H9 (cell line): ENCODE measurements around the gene HNRNPA3. TPM values are rescaled to one million over a fixed set of nuclear protein-coding genes. Genes with fewer than 3 reads are reported as not detected.

Experiments
- DNase-seq: peaks from one replicate; pipeline ENCODE4 v3.0.0-alpha.2; 2017
- H2AFZ ChIP-seq: one replicate; pipeline ENCODE4 v1.6.1; 2013; ENCODE audit warnings: mild to moderate bottlenecking, low read length, control low read depth, moderate library complexity
- H2AK5ac ChIP-seq: 2 replicates; pipeline ENCODE4 v1.6.1; 2013; ENCODE audit warnings: low read length, control low read depth, mixed read lengths; ENCODE audit not compliant: insufficient read length
- H2BK120ac ChIP-seq: one replicate; pipeline ENCODE4 v1.6.1; 2013; ENCODE audit warnings: low read depth, mild to moderate bottlenecking, low read length, control low read depth, inconsistent platforms; ENCODE audit not compliant: poor library complexity, severe bottlenecking
- H2BK12ac ChIP-seq: 2 replicates; pipeline ENCODE4 v1.6.1; 2013; ENCODE audit warnings: low read length, control low read depth, mixed read lengths, low read depth; ENCODE audit not compliant: insufficient read length
- H2BK15ac ChIP-seq: 2 replicates; pipeline ENCODE4 v1.6.1; 2013; ENCODE audit warnings: low read depth, low read length, control low read depth
- H2BK20ac ChIP-seq: one replicate; pipeline ENCODE4 v1.6.1; 2013; ENCODE audit warnings: low read depth, mild to moderate bottlenecking, low read length, control low read depth, inconsistent platforms; ENCODE audit not compliant: poor library complexity, severe bottlenecking
- H2BK5ac ChIP-seq: 2 replicates; pipeline ENCODE4 v1.6.1; 2013; ENCODE audit warnings: low read length, control low read depth, mixed read lengths; ENCODE audit not compliant: insufficient read length
- H3K14ac ChIP-seq: 2 replicates; pipeline ENCODE4 v1.6.1; 2013; ENCODE audit warnings: low read length, control low read depth; ENCODE audit not compliant: insufficient read depth
- H3K18ac ChIP-seq: 2 replicates; pipeline ENCODE4 v1.6.1; 2013; ENCODE audit warnings: low read depth, mild to moderate bottlenecking, mixed read lengths, low read length, control low read depth; ENCODE audit not compliant: insufficient read length
- H3K23ac ChIP-seq: 2 replicates; pipeline ENCODE4 v1.6.1; 2013; ENCODE audit warnings: low read length, control low read depth, mixed read lengths, low read depth; ENCODE audit not compliant: insufficient read length
- H3K23me2 ChIP-seq: 2 replicates; pipeline ENCODE4 v1.6.1; 2013; ENCODE audit warnings: low read depth, mild to moderate bottlenecking, mixed read lengths, low read length, control low read depth; ENCODE audit not compliant: insufficient read length, poor library complexity, severe bottlenecking
- H3K27ac ChIP-seq: 2 replicates; pipeline ENCODE4 v1.5.1; 2013; ENCODE audit warnings: low read length, control low read depth, mixed read lengths, low read depth; ENCODE audit not compliant: insufficient read length
- H3K27me3 ChIP-seq: 2 replicates; pipeline ENCODE4 v1.6.1; 2013; ENCODE audit warnings: low read length, control low read depth, inconsistent platforms; ENCODE audit not compliant: insufficient read depth
- H3K4ac ChIP-seq: 2 replicates; pipeline ENCODE4 v1.6.1; 2013; ENCODE audit warnings: low read depth, mild to moderate bottlenecking, control low read depth, inconsistent platforms, low read length, moderate library complexity
- H3K4me1 ChIP-seq: 2 replicates; pipeline ENCODE4 v1.6.1; 2013; ENCODE audit warnings: low read length, control low read depth, inconsistent platforms; ENCODE audit not compliant: insufficient read depth
- H3K4me2 ChIP-seq: 2 replicates; pipeline ENCODE4 v1.6.1; 2013; ENCODE audit warnings: low read length, control low read depth, mixed read lengths; ENCODE audit not compliant: insufficient read length, insufficient read depth
- H3K56ac ChIP-seq: 2 replicates; pipeline ENCODE4 v1.6.1; 2013; ENCODE audit warnings: low read depth, mild to moderate bottlenecking, mixed read lengths, low read length, control low read depth; ENCODE audit not compliant: insufficient read length
- H3K79me1 ChIP-seq: 2 replicates; pipeline ENCODE4 v1.6.1; 2013; ENCODE audit warnings: low read depth, mild to moderate bottlenecking, moderate library complexity, low read length, control low read depth, inconsistent platforms; ENCODE audit not compliant: insufficient read depth, poor library complexity, severe bottlenecking
- H3K79me2 ChIP-seq: 2 replicates; pipeline ENCODE4 v1.6.1; 2013; ENCODE audit warnings: low read length, control low read depth, inconsistent platforms; ENCODE audit not compliant: insufficient read depth
- H3K9ac ChIP-seq: 2 replicates; pipeline ENCODE4 v1.6.1; 2013; ENCODE audit warnings: low read length, control low read depth, mixed read lengths; ENCODE audit not compliant: insufficient read length; ENCODE audit errors: extremely low read depth
- H3K9me3 ChIP-seq: one replicate; pipeline ENCODE4 v1.6.1; 2013; ENCODE audit warnings: low read depth, low read length, inconsistent platforms; ENCODE audit not compliant: control insufficient read depth
- H3T11ph ChIP-seq: one replicate; pipeline ENCODE4 v1.6.1; 2013; ENCODE audit warnings: mild to moderate bottlenecking, low read length, control low read depth, inconsistent platforms
- H4K20me1 ChIP-seq: one replicate; pipeline ENCODE4 v1.6.1; 2013; ENCODE audit not compliant: control insufficient read depth, insufficient read length, insufficient read depth
- H4K5ac ChIP-seq: 2 replicates; pipeline ENCODE4 v1.6.1; 2013; ENCODE audit warnings: low read depth, mild to moderate bottlenecking, mixed read lengths, low read length, control low read depth; ENCODE audit not compliant: insufficient read length
- H4K8ac ChIP-seq: replicated peaks from 2 replicates; pipeline ENCODE4 v1.6.1; 2013; ENCODE audit warnings: low read length, control low read depth, mixed read lengths, low read depth; ENCODE audit not compliant: insufficient read length
- H4K91ac ChIP-seq: 2 replicates; pipeline ENCODE4 v1.6.1; 2013; ENCODE audit warnings: low read depth, mild to moderate bottlenecking, moderate library complexity, mixed read lengths, low read length, control low read depth; ENCODE audit not compliant: insufficient read length
- H3K27ac Mint-ChIP-seq, 3 experiments: 2 replicates in 2 of 3; 3 replicates in 1 of 3; pipeline ENCODE4 v1.8.0; 2020 to 2021; ENCODE audit warnings: mixed read lengths in 3 of 3, mild to moderate bottlenecking in 1 of 3, moderate library complexity in 1 of 3
- H3K27me3 Mint-ChIP-seq: 2 replicates; pipeline ENCODE4 v1.8.0; 2021; ENCODE audit warnings: low read depth, mild to moderate bottlenecking, moderate library complexity, mixed read lengths
- H3K36me3 Mint-ChIP-seq, 3 experiments: 2 replicates in 2 of 3; 3 replicates in 1 of 3; pipeline ENCODE4 v1.8.0; 2020 to 2021; ENCODE audit warnings: low read depth in 3 of 3, mixed read lengths in 3 of 3; ENCODE audit not compliant: insufficient read depth in 1 of 3
- H3K4me1 Mint-ChIP-seq, 2 experiments: 2 replicates each; pipeline ENCODE4 v1.8.0; 2020; ENCODE audit warnings: mixed read lengths in 2 of 2
- H3K4me3 Mint-ChIP-seq, 2 experiments: 2 replicates in 1 of 2; 3 replicates in 1 of 2; pipeline ENCODE4 v1.8.0; 2020 to 2021; ENCODE audit warnings: mild to moderate bottlenecking in 2 of 2, mixed read lengths in 2 of 2, moderate library complexity in 1 of 2
- H3K9me3 Mint-ChIP-seq, 2 experiments: 2 replicates in 1 of 2; 3 replicates in 1 of 2; pipeline ENCODE4 v1.8.0; 2020; ENCODE audit warnings: mild to moderate bottlenecking in 2 of 2, mixed read lengths in 2 of 2, moderate library complexity in 1 of 2
- CTCF ChIP-seq: fragments of 200-600 bp; sonication (generic); conservative IDR thresholded peaks from 3 replicates; pipeline ENCODE4 v1.8.0; 2021; ENCODE audit warnings: antibody characterized with exemption, mild to moderate bottlenecking
- WGBS: extraction: QIAGEN DNeasy Blood & Tissue Kit; methylation state at CpG from one replicate; pipeline ENCODE4 v1.1.7; 2013; ENCODE audit warnings: missing lambda C conversion rate, low lambda C conversion rate, mixed read lengths; ENCODE audit not compliant: insufficient read length; ENCODE audit errors: extremely low coverage; 5-methylcytosine and 5-hydroxymethylcytosine counted together
- total RNA-seq: library from RNA; stranded (reverse); gene quantifications from 2 replicates; pipeline ENCODE4 v1.2.1, GENCODE V29; 2021

HNRNPA3 gene
- total RNA-seq, 1 experiment from 2014 or later = 405 TPM

GRCh38 chr2:177256026-177256425, 43.4 kb downstream of the HNRNPA3 start:
- H2BK12ac ChIP-seq = no peak overlapping the region
- H4K91ac ChIP-seq = no peak overlapping the region
- H3K27ac ChIP-seq = no peak overlapping the region
- H3K9me3 ChIP-seq = peaks cover 5% of the 10 kb centered on the region
- H3K18ac ChIP-seq = no peak overlapping the region
- H3K23me2 ChIP-seq = no peaks in the 10 kb centered on the region
- no peak overlapping the region for H4K5ac ChIP-seq
- no peak overlapping the region for H4K8ac ChIP-seq
- no peak overlapping the region for H3K23ac ChIP-seq
- TF ChIP-seq CTCF = no peak
- DNase-seq = no peak
- H3K4me2 ChIP-seq = no peak overlapping the region
- H3K79me2 ChIP-seq = peaks cover 51% of the 10 kb centered on the region
- Mint-ChIP-seq H3K9me3 (peaks cover 19% of the 10 kb centered on the region in 2 experiments), H3K4me3 (no peak overlapping the region), H3K4me1 (peaks cover 49 to 53% of the 10 kb centered on the region in 2 experiments), H3K36me3 (peaks cover 17 to 29% (median 24%) of the 10 kb centered on the region in 3 experiments), H3K27me3 (no peaks in the 10 kb centered on the region), H3K27ac (no peak overlapping the region)
- no peak overlapping the region for H2AFZ ChIP-seq
- H2BK20ac ChIP-seq = no peak overlapping the region
- no peak overlapping the region for H3K4ac ChIP-seq
- H2BK120ac ChIP-seq = no peak overlapping the region
- H3K27me3 ChIP-seq = no peaks in the 10 kb centered on the region
- H3K4me1 ChIP-seq = peaks cover 2% of the 10 kb centered on the region; the same call in 1 of the 2 replicates
- H2BK15ac ChIP-seq = no peak overlapping the region
- peaks cover 12% of the 10 kb centered on the region for H3K79me1 ChIP-seq
- H2BK5ac ChIP-seq = no peak overlapping the region
- H2AK5ac ChIP-seq = no peak overlapping the region
- no peak overlapping the region for H3K14ac ChIP-seq
- no peak overlapping the region for H3T11ph ChIP-seq
- H3K9ac ChIP-seq = no peak overlapping the region
- no peak overlapping the region for H3K56ac ChIP-seq
- WGBS = no CpG with 5 or more reads among the region's 2 CpGs
- no peaks in the 10 kb centered on the region for H4K20me1 ChIP-seq
